Spleen (tissue), 11 donors: ENCODE data around the gene BRCC3. TPM values are rescaled to one million over a fixed set of nuclear protein-coding genes. Genes with fewer than 3 reads are reported as not detected.

Source experiments
- DNase-seq: peaks from one replicate; pipeline ENCODE4 v3.0.0-alpha.2; 2020
- H3K27ac ChIP-seq, 8 donors: fragments of 200-600 bp; sonication (generic) in 7 of 8; 1 replicate in 4 of 8; 2 replicates in 4 of 8; pipeline versions ENCODE4 v1.5.0 to v1.8.0; 2016 to 2021; ENCODE audit warnings: inconsistent platforms in 4 of 8, mild to moderate bottlenecking in 4 of 8, moderate library complexity in 1 of 8
- H3K27me3 ChIP-seq, 7 donors: fragments of 200-600 bp; sonication (generic) in 6 of 7; replicated peaks in 1 of 7; 1 replicate in 4 of 7; 2 replicates in 3 of 7; pipeline versions ENCODE4 v1.5.0 to v1.8.0; 2016 to 2021; ENCODE audit warnings: inconsistent platforms in 3 of 7, mild to moderate bottlenecking in 1 of 7
- H3K36me3 ChIP-seq, 6 donors: fragments of 200-600 bp; sonication (generic) in 5 of 6; 1 replicate in 4 of 6; 2 replicates in 2 of 6; pipeline versions ENCODE4 v1.5.0 to v1.8.0; 2016 to 2021; ENCODE audit warnings: inconsistent platforms in 2 of 6
- H3K4me1 ChIP-seq, 6 donors: fragments of 200-600 bp; sonication (generic) in 5 of 6; 1 replicate in 3 of 6; 2 replicates in 3 of 6; pipeline versions ENCODE4 v1.5.0 to v1.8.0; 2016 to 2021; ENCODE audit warnings: inconsistent platforms in 3 of 6
- H3K4me3 ChIP-seq, 8 donors: fragments of 200-600 bp; sonication (generic) in 7 of 8; 1 replicate in 4 of 8; 2 replicates in 4 of 8; pipeline versions ENCODE4 v1.5.0 to v1.8.0; 2016 to 2021; ENCODE audit warnings: inconsistent platforms in 4 of 8, mild to moderate bottlenecking in 4 of 8, moderate library complexity in 2 of 8
- H3K9me3 ChIP-seq, 8 donors: fragments of 200-600 bp; sonication (generic) in 7 of 8; 1 replicate in 4 of 8; 2 replicates in 4 of 8; pipeline versions ENCODE4 v1.5.0 to v1.8.0; 2016 to 2021; ENCODE audit warnings: inconsistent platforms in 4 of 8
- CTCF ChIP-seq, 11 experiments: fragments of 200-600 bp in 7 of 11; fragments of 450-650 bp in 4 of 11; sonication (generic) in 4 of 11; IDR thresholded peaks in 8 of 11; conservative IDR thresholded peaks in 3 of 11; 1 replicate in 7 of 11; 2 replicates in 4 of 11; pipeline versions ENCODE4 v1.4.0 to v1.8.0; 2016 to 2021; ENCODE audit warnings: antibody characterized with exemption in 11 of 11, inconsistent platforms in 4 of 11, mild to moderate bottlenecking in 1 of 11
- POLR2A ChIP-seq, 3 donors: fragments of 450-650 bp; IDR thresholded peaks; one replicate each; pipeline ENCODE4 v1.5.1; 2017; ENCODE audit warnings: antibody characterized with exemption in 3 of 3, mild to moderate bottlenecking in 1 of 3
- POLR2AphosphoS5 ChIP-seq, 3 donors: sonication (generic); formaldehyde crosslinking; IDR thresholded peaks; one replicate each; pipeline ENCODE4 v1.5.1; 2017; ENCODE audit warnings: antibody characterized with exemption in 3 of 3
- WGBS, 5 donors: extraction: QIAGEN DNeasy Blood & Tissue Kit in 3 of 5; methylation state at CpG; one replicate each; pipeline versions ENCODE4 v1.1.5 to v1.1.7; 2013 to 2018; 5-methylcytosine and 5-hydroxymethylcytosine counted together
- intact Hi-C: fragments of 100-400 bp; cut with DNase I; formaldehyde crosslinking; loops from one replicate; pipeline ENCODE4 v1.15.0; 2023; ENCODE audit warnings: low total_unique reads
- polyA plus RNA-seq, 3 donors: library from polyadenylated mRNA; stranded (reverse); fragments of 200-250 nt; gene quantifications; one replicate each; pipeline ENCODE4 v1.2.1, GENCODE V29; 2013
- total RNA-seq, 7 donors: library from RNA; depleted of rRNA in 3 of 7; stranded (reverse); fragments of >200 nt in 3 of 7; fragmentation: NEBNext Ultra II Directional in 4 of 7; extraction: Animal tissue kit (Norgen Biotek cat#: 25700) in 4 of 7; gene quantifications; one replicate each; pipeline versions ENCODE4 v1.1.0 to v1.2.1, GENCODE V29; 2016 to 2021
- donor health status: healthy with polysubstance abuse.
- donor health status: DM: no; HTN: no; CAD: no; lungs with moderate emphysema.
- donor health status: DM: no; HTN: no; CAD: no.
- donor health status: Bipolar disorder and iron deficiency.
- donor health status: healthy.
- donor health status: DM: no; HTN: no; CAD: no.
- donor health status: DM: yes; HTN: yes; CAD: no.

BRCC3 gene
- total and polyA plus RNA-seq, 10 donors, result 5.8 to 17.8 (median 13.2) TPM

- peak overlapping the region in 7 of 8 donors; percentile 12 to 76 (median 52) for H3K4me3 ChIP-seq
- H3K27ac ChIP-seq, result peak overlapping the region; percentile 84 to 97 (median 96)
- no peaks in the 10 kb centered on the region for H3K27me3 ChIP-seq
- whole genome bisulfite sequencing, 5 donors, result 0 to 52% (median 1%) methylated on average over 16 of the region's 16 CpGs
- H3K4me1 ChIP-seq, result peaks cover 0 to 27% (median 14%) of the 10 kb centered on the region in 6 donors
- no peaks in the 10 kb centered on the region for H3K9me3 ChIP-seq
- no peak for DNase-seq
- TF ChIP-seq CTCF (IDR thresholded peaks at IDR 0.05 in 8 of 11, conservative IDR thresholded peaks at IDR 0.05 in 3 of 11) (no peak), POLR2A (IDR thresholded peaks at IDR 0.05) (no peak), POLR2AphosphoS5 (IDR thresholded peaks at IDR 0.05) (no peak)
- intact Hi-C loops, result no loop called here
- H3K36me3 ChIP-seq, result no peaks in the 10 kb centered on the region
Measured at GRCh38 chrX:155026420-155026726, 44.9 kb upstream of the BRCC3 start.

- peak; percentile 98 for DNase-seq
- H3K4me1 ChIP-seq, result peaks cover 0 to 29% (median 14%) of the 10 kb centered on the region in 6 donors
- 0 to 62% (median 3%) methylated on average over 15 to 82 of the region's 82 CpGs for WGBS, 5 donors
- TF ChIP-seq POLR2AphosphoS5 (IDR thresholded peaks at IDR 0.05) (peak; percentile 72 to 93 (median 89)), POLR2A (IDR thresholded peaks at IDR 0.05) (peak in 2 of 3 donors; percentile 19 to 80), CTCF (IDR thresholded peaks at IDR 0.05 in 8 of 11, conservative IDR thresholded peaks at IDR 0.05 in 3 of 11) (peak in 1 of 11 experiments; percentile 29)
- no peaks in the 10 kb centered on the region for H3K27me3 ChIP-seq
- H3K36me3 ChIP-seq, result no peaks in the 10 kb centered on the region
- no peaks in the 10 kb centered on the region for H3K9me3 ChIP-seq
- H3K4me3 ChIP-seq, result peak within 1 kb of the TSS; percentile 46 to 76 (median 51)
- peak within 1 kb of the TSS; percentile 84 to 97 (median 96) for H3K27ac ChIP-seq
- intact Hi-C loops, result no loop called here
Measured at GRCh38 chrX:155026727-155027508, 44.4 kb upstream of the BRCC3 start, which contains the start of gene FUNDC2. FUNDC2 (plus strand) TSS chrX:155026844; CDS start chrX:155026939, 95 bp downstream.

- H3K27me3 ChIP-seq, result no peaks in the 10 kb centered on the region
- no peak for DNase-seq
- intact Hi-C loops, result no loop called here
- H3K36me3 ChIP-seq, result no peaks in the 10 kb centered on the region
- TF ChIP-seq CTCF (IDR thresholded peaks at IDR 0.05 in 8 of 11, conservative IDR thresholded peaks at IDR 0.05 in 3 of 11) (no peak), POLR2A (IDR thresholded peaks at IDR 0.05) (peak in 1 of 3 donors; percentile 54), POLR2AphosphoS5 (IDR thresholded peaks at IDR 0.05) (no peak)
- peak overlapping the region; percentile 84 to 97 (median 96) for H3K27ac ChIP-seq
- H3K9me3 ChIP-seq, result no peaks in the 10 kb centered on the region
- 1 to 48% (median 5%) methylated on average over 14 of the region's 14 CpGs for WGBS, 5 donors
- H3K4me1 ChIP-seq, result peaks cover 0 to 29% (median 14%) of the 10 kb centered on the region in 6 donors
- peak overlapping the region; percentile 46 to 76 (median 51) for H3K4me3 ChIP-seq
Measured at GRCh38 chrX:155027509-155028066, 43.7 kb upstream of the BRCC3 start.

- intact Hi-C loops, result no loop called here
- Histone ChIP-seq H3K4me1 (peaks cover 0 to 29% (median 14%) of the 10 kb centered on the region in 6 donors), H3K27me3 (no peaks in the 10 kb centered on the region), H3K36me3 (no peaks in the 10 kb centered on the region), H3K4me3 (peak overlapping the region in 6 of 8 donors; percentile 46 to 76 (median 51)), H3K9me3 (no peaks in the 10 kb centered on the region), H3K27ac (peak overlapping the region; percentile 84 to 97 (median 96))
- DNase-seq, result no peak
- TF ChIP-seq CTCF (IDR thresholded peaks at IDR 0.05 in 8 of 11, conservative IDR thresholded peaks at IDR 0.05 in 3 of 11) (no peak), POLR2A (IDR thresholded peaks at IDR 0.05) (no peak), POLR2AphosphoS5 (IDR thresholded peaks at IDR 0.05) (no peak)
- WGBS, 5 donors, result 29 to 35% (median 31%) methylated on average over 3 of the region's 3 CpGs
Measured at GRCh38 chrX:155028129-155028528, 43.2 kb upstream of the BRCC3 start.
